ENCODE measurements around the gene CTNNBIP1. TPM values are rescaled to one million over a fixed set of nuclear protein-coding genes. Genes with fewer than 3 reads are reported as not detected.

The CTNNBIP1 gene
- total RNA-seq, 1 experiment from 2014 or later: 44.4 TPM

- H3K23ac ChIP-seq (ENCODE audit: insufficient read length, low read depth, low read length): no peak overlapping the region
- H3K9ac ChIP-seq (ENCODE audit: extremely low read depth, insufficient read length, low read length): no peak overlapping the region
- no peaks in the 10 kb centered on the region for H3K9me3 ChIP-seq (ENCODE audit: control insufficient read depth, low read depth, low read length)
- H4K8ac ChIP-seq (replicated peaks; ENCODE audit: insufficient read length, low read depth, low read length): no peak overlapping the region
- H3K23me2 ChIP-seq (ENCODE audit: insufficient read length, low read depth, low read length, poor library complexity, severe bottlenecking): peaks cover 18% of the 10 kb centered on the region
- no peak overlapping the region for H4K5ac ChIP-seq (ENCODE audit: insufficient read length, low read depth, low read length)
- H3K27ac Mint-ChIP-seq: peak overlapping the region in 1 of 3 experiments; percentile 44; a peak in 2 of 7 replicates
- H2AFZ ChIP-seq (ENCODE audit: low read length): no peak overlapping the region
- H2BK20ac ChIP-seq (ENCODE audit: low read depth, low read length, poor library complexity, severe bottlenecking): no peak overlapping the region
- peak overlapping the region; percentile 79 for H3K4me2 ChIP-seq (ENCODE audit: insufficient read depth, insufficient read length, low read length)
- peaks cover 39% of the 10 kb centered on the region for H3K27me3 Mint-ChIP-seq (ENCODE audit: low read depth)
- peak; percentile 87 for DNase-seq
- H2BK5ac ChIP-seq (ENCODE audit: insufficient read length, low read length): no peak overlapping the region
- no peak overlapping the region for H3K4ac ChIP-seq (ENCODE audit: low read depth, low read length)
- no peaks in the 10 kb centered on the region; a peak in 2 of 7 replicates for H3K36me3 Mint-ChIP-seq (ENCODE audit: insufficient read depth in 1 of 3, low read depth in 3 of 3)
- peaks cover 10% of the 10 kb centered on the region; the same call in 1 of the 2 replicates for H3K79me2 ChIP-seq (ENCODE audit: insufficient read depth, low read length)
- no peaks in the 10 kb centered on the region for H3K79me1 ChIP-seq (ENCODE audit: insufficient read depth, low read depth, low read length, poor library complexity, severe bottlenecking)
- H3K4me3 Mint-ChIP-seq: peak overlapping the region; percentile 65 to 79
- no peak overlapping the region for H3T11ph ChIP-seq (ENCODE audit: low read length)
- no peak overlapping the region for H3K14ac ChIP-seq (ENCODE audit: insufficient read depth, low read length)
- H4K20me1 ChIP-seq (ENCODE audit: control insufficient read depth, insufficient read depth, insufficient read length): no peaks in the 10 kb centered on the region
- no peak overlapping the region for H2BK120ac ChIP-seq (ENCODE audit: low read depth, low read length, poor library complexity, severe bottlenecking)
- WGBS (ENCODE audit: extremely low coverage, insufficient read length, low lambda C conversion rate): no CpG with 5 or more reads among the region's 17 CpGs
- no peaks in the 10 kb centered on the region; a peak in 2 of 5 replicates for H3K9me3 Mint-ChIP-seq
- TF ChIP-seq, protein P1, sequence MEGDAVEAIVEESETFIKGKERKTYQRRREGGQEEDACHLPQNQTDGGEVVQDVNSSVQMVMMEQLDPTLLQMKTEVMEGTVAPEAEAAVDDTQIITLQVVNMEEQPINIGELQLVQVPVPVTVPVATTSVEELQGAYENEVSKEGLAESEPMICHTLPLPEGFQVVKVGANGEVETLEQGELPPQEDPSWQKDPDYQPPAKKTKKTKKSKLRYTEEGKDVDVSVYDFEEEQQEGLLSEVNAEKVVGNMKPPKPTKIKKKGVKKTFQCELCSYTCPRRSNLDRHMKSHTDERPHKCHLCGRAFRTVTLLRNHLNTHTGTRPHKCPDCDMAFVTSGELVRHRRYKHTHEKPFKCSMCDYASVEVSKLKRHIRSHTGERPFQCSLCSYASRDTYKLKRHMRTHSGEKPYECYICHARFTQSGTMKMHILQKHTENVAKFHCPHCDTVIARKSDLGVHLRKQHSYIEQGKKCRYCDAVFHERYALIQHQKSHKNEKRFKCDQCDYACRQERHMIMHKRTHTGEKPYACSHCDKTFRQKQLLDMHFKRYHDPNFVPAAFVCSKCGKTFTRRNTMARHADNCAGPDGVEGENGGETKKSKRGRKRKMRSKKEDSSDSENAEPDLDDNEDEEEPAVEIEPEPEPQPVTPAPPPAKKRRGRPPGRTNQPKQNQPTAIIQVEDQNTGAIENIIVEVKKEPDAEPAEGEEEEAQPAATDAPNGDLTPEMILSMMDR (conservative IDR thresholded peaks at IDR 0.05): no peak
- H3K18ac ChIP-seq (ENCODE audit: insufficient read length, low read depth, low read length): no peak overlapping the region
- no peak overlapping the region for H3K56ac ChIP-seq (ENCODE audit: insufficient read length, low read depth, low read length)
- H3K4me1 ChIP-seq (ENCODE audit: insufficient read depth, low read length): peaks cover 5% of the 10 kb centered on the region; the same call in 1 of the 2 replicates
- H4K91ac ChIP-seq (ENCODE audit: insufficient read length, low read depth, low read length): no peak overlapping the region
- H2BK15ac ChIP-seq (ENCODE audit: low read depth, low read length): no peak overlapping the region
- peaks cover 36 to 41% of the 10 kb centered on the region in 2 experiments for H3K4me1 Mint-ChIP-seq
- peaks cover 6% of the 10 kb centered on the region; the same call in 1 of the 2 replicates for H3K27me3 ChIP-seq (ENCODE audit: insufficient read depth, low read length)
- H3K27ac ChIP-seq (ENCODE audit: insufficient read length, low read depth, low read length): no peak overlapping the region
- H2AK5ac ChIP-seq (ENCODE audit: insufficient read length, low read length): no peak overlapping the region
- no peak overlapping the region for H2BK12ac ChIP-seq (ENCODE audit: insufficient read length, low read depth, low read length)
Observed at GRCh38 chr1:9825093-9826074, 84.7 kb downstream of the CTNNBIP1 start.
